Dedifferentiated amniotic fluid mesenchymal stem cell (primary cell): ENCODE data around the gene ERC1.
A peak's percentile ranks its signal among the peaks of the same experiment; 100 is the strongest.

Source experiments
- DNase-seq: peaks from one replicate; pipeline ENCODE4 v3.0.0-alpha.2; 2016; ENCODE audit errors: extremely low spot score

The ERC1 gene

GRCh38 chr12:1509413-1510052 is 518.5 kb downstream of the ERC1 start:
- no peak for DNase-seq

- DNase-seq: no peak
Measured at GRCh38 chr12:1510056-1510812, 519.2 kb downstream of the ERC1 start.

- DNase-seq: no peak
Measured at GRCh38 chr12:1515010-1515409, 524.0 kb downstream of the ERC1 start.

DNA sequence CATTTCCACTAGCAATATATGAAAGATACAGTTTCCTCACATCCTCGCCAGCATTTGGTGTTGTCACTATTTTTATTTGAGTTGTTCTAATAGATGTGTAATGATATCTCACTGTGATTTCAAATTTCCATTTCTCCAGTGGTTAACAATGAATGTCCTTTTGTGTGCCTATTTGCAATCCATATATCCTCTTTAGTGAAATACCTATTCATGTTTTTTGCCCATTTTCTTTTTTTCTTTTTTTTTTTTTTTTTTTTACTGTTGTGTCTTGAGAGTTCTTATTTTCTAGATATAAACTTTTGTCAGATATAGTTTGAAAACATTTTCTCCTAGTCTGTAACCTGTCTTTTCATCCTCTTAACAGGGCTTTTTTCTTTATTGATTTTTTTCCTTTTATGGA is 524.4 kb downstream of the ERC1 start:
- no peak for DNase-seq

DNA sequence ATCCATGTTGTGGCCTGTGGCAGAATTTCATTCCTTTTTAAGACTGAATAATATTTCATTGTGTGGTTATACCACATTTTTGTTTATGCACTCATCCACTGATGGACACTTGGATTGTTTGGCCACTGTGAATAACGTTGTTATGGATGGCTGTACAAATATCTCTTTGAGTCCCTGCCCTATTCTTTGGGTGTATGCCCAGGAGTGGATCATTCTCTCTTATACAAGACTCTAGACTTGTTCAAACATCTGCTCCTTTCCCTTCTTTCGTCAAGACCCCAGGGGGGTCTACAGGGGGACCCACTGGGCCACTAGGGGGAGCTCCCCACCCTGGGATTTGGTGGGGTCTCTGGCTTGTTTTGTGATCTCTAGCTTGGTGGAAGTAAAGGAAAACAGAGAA is 526.0 kb downstream of the ERC1 start:
- peak; percentile 63 for DNase-seq

GRCh38 chr12:1517734-1518525 is 526.9 kb downstream of the ERC1 start:
- DNase-seq: no peak

- DNase-seq: no peak
Measured at GRCh38 chr12:1518591-1519516, 527.8 kb downstream of the ERC1 start.

- no peak for DNase-seq
Measured at GRCh38 chr12:1519642-1520041, 528.6 kb downstream of the ERC1 start.

DNA sequence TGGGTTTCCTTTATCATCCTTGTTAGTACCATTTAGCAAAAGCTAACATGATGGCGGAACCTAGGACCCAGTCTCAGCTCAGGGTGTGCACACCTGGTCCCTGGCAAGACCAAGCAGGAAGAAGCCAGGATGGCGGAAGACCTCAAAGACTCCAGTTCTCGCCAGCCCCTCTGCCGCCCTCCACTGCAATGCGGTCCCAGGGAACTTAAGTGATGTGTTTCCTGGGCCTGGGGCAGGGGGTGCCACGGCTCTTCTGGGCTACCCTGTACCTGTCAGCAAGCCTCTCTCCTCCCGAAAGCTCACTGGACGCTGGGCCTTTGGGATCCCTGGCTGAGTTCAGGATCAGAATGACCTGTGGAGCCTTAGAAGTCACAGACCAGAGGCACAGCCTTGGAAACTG is 532.0 kb downstream of the ERC1 start:
- DNase-seq: no peak

DNA sequence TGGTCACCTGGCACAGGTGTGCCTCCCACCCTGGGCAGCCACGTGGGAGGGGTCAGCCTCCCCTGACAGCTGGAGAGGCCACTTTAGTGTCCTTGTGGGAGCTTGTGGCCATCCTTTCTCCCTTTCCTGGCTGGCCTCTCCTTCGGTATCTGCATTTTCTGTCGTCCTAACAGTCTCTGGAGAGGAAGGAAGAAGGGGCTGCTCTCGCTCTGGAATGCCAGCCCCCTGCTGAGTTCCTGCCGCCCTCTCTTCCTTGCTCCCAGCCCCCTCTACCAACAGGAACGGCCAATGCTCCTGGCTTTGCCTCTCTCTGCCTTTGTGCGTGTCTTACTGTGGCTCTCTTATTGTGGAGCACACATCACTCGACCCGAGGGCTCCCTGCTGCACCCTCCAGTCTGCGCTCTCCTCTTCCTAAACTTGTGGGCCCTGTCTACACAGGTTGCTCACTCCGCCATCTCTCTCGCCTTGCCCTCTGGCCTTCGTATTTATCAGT is 532.6 kb downstream of the ERC1 start:
- DNase-seq: no peak

DNA sequence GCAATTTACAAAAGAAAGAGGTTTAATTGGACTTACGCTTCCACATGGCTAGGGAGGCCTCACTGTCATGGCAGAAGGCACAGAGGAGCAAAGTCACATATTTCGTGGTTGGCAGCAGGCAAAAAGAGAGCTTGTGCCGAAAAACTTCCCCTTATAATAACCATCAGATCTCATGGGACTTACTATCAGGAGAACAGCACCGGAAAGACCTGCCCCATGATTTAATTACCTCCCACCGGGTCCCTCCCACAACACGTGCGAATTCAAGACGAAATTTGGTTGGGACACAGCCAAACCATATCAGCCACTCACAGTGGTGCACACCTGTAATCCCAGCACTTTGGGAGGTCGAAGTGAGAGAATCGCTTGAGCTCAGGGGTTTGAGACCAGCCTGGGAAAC is 534.8 kb downstream of the ERC1 start:
- no peak for DNase-seq

GRCh38 chr12:1527789-1528188 is 536.8 kb downstream of the ERC1 start:
- peak; percentile 49 for DNase-seq

- no peak for DNase-seq
Measured at GRCh38 chr12:1528791-1529190, 537.8 kb downstream of the ERC1 start.

DNA sequence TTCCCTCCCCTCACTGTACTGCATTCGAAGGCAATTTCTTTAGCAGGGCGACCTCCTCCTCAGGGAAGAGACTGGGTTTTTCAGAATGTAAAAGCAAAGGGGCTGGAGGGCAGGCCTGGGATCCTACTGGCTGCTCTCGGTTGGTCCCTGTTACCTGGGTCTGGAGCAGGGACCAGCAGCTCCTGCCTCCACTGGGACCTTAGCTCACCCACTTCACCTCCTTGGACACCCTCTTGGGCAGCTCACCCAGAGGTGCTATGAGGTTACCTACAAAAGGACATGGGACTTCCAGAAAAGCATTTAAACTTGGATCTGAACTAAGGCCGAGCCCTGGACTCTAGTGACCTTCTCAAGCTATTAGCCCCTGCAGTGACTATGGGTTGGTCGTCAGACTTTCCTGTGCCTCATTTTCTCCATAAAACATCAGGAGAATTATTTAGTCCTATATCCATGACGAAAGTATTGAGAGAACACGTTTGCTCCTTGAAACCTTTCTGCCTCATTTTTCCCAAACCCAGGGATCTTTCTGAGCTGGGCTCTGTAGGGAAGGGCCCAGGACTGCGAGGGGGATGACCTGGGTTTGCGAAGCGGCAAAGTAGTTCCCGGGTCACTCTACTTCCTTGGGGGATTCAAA is 538.3 kb downstream of the ERC1 start:
- DNase-seq: no peak

DNA sequence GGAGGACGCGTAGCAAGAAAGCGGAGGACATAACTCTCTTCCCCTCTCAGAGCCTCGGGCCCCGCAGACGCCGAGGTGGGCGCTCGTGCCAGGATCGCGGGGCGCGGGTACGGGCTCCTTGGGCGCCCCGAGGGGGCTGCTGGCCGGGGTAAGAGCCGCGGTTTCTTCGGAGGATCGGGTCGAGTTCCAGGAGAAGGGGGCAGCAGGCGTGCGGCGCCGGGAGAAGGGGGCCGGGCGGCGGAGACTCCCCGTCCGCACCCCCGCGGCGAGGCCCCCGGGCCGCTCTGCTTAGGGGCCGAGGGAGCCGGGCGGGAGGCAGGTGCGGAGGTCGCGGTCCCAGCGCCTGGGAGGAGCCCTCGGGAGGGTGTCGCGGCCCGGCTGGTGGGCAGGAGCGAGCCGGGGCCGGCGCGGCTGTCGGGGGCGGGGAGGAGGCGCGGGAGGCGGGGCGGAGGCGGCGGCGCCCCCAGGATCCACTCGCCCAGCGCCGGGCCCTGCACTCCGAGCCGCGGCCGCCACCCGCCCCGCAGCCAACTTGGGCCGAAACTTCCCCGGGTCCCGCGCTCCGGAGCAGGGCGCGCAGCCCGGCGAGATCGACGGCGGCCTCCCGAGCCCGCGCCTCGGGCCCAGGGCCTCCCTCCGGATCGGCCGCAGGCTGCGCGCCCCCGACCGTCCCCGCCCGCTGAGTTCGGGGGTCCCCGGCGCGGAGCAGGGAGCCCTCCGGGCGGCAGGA is 539.0 kb downstream of the ERC1 start:
- DNase-seq: no peak

DNA sequence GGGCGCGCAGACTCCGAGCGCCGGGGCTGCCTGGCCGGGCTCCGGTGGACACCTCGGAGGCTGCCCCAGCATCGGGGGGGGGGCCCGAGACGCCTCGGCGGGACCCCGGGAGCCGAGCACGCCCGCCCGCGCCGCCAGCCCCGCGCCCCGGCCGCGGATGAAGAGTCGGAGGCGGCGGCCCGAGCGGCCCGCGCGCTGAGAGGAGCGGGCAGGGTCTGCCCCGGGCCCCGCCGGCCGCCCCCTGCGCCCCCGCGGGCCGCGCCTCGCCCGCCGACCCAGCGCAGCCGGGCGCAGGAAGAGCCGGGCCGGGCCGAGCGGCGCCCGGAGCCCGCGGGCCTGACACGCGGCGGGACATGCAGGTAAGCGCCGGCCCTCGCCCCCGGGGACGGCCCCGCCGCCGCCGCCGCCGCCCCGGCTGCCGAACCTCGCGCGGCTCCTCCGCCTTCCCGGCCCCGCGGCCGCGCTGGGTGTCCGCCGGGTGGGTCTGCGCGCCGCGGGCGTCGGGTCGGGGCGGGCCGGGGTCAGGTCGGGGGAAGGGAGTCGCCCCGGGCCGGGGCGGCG is 539.6 kb downstream of the ERC1 start:
- no peak for DNase-seq

DNA sequence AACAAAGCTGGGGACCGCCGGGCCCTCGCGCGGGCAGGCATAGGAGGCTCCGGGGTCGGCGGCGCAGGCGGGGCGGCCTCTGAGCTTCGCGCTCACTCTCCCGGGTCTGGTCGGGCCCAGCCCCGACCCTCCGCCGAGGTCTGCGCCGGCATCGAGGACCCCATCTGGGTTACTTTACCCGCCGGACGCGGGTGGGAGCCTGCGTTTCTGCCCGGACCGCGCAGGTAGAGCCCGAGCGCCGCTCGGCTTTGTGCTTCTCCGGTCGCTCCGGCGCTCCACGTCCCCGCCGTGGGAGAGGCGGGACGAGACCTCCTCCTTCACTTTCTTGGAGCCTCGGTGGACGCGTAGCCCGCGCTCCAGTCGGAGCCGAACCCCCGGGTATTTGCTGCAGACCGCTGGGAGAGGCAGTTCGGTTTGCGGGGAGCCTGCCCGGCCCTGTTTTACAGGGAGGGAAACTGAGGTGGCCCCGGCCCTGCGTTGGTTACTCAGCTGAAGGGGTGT is 540.2 kb downstream of the ERC1 start:
- DNase-seq: no peak

DNA sequence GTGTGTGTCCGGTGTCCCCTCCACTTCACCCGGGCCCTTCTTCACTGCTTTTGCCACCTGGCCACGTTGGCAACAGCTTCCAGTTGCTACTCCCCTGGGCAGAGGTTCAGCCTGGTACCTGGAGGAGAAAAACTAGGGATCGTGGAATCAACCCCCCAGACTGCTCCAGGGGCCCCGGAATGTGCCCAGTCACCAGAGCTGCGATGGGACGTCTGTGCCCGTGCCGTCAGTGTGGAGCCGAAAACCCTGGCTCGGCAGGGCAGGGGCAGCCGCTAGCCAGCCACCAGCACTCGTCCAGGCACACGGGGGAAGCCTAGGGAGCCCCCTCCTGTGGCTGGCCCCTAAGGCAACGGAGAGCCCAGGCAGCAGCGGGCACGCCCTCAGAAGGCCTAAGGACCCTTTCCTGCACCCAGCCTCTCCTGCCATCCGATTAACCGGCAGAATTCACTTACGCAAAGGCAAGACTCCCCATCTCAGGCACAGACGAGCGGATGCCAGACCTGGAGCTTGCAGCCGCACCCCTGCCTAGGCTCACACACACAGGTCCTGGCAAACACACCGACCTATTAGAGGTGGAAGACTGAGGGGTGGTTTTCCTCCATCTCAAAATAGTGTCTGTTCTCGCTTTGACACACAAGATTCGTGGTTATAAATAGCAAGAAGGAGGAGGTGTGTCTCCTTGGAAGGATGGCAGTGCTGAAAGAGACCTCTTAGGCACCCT is 540.8 kb downstream of the ERC1 start:
- DNase-seq: no peak
